ENCODE data around the gene CDC34.

DNA sequence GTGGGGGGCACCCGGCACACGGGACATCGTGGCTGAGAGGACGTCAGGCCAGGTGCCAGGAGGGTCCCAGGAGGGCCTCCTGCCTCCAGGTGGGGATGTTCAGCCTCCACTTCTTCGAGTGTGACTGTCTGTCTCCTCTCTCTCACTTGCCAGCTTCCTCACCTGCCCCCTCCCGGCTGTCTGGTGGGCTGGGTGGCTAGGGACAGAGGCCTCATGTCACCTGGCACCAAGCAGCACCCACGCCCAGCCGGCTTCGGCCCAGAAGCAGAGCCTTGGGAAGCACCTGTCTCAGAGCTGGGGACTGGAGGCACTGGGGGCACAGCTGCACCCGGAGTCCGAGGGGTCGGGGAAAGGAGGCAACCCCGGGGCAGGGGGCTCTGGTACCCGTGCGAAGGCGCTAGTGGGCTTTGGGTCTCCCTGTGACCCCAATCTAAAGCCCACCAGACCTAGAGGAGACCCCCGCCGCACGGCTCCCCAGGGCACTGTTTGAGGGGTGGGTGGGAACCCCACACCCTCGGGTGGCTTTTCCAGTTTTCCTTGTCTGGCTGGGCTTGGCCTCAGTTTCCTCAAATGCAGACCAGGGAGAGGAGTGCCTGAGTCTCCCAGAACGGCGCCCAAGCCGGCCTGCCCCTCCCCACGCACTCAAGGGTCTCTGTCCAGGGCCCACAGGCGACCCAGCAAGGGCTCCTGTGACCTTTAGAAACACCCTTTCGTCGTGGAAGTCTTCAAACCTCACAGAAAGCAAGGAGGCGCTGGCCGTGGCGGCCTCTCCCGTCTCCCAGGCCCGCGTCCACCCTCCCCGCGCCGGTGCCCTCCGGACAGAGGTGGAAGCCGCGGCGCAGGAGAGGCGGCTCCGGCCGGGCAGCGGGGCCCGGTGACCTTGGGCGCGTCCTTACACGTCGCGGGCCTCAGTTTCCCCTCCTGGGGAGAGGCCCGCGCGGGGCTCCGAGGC lies 57.5 kb downstream of the CDC34 start:
- TF ChIP-seq, protein P1, sequence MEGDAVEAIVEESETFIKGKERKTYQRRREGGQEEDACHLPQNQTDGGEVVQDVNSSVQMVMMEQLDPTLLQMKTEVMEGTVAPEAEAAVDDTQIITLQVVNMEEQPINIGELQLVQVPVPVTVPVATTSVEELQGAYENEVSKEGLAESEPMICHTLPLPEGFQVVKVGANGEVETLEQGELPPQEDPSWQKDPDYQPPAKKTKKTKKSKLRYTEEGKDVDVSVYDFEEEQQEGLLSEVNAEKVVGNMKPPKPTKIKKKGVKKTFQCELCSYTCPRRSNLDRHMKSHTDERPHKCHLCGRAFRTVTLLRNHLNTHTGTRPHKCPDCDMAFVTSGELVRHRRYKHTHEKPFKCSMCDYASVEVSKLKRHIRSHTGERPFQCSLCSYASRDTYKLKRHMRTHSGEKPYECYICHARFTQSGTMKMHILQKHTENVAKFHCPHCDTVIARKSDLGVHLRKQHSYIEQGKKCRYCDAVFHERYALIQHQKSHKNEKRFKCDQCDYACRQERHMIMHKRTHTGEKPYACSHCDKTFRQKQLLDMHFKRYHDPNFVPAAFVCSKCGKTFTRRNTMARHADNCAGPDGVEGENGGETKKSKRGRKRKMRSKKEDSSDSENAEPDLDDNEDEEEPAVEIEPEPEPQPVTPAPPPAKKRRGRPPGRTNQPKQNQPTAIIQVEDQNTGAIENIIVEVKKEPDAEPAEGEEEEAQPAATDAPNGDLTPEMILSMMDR (IDR thresholded peaks at IDR 0.05), result no peak
- peak; percentile 71 for TF ChIP-seq EZH2 (IDR thresholded peaks at IDR 0.05)
- TF ChIP-seq EZH2phosphoT487 (IDR thresholded peaks at IDR 0.05), result peak; percentile 86

All from neural progenitor cell (in vitro differentiated cells).